ENCODE measurements around the gene COL13A1.

DNA sequence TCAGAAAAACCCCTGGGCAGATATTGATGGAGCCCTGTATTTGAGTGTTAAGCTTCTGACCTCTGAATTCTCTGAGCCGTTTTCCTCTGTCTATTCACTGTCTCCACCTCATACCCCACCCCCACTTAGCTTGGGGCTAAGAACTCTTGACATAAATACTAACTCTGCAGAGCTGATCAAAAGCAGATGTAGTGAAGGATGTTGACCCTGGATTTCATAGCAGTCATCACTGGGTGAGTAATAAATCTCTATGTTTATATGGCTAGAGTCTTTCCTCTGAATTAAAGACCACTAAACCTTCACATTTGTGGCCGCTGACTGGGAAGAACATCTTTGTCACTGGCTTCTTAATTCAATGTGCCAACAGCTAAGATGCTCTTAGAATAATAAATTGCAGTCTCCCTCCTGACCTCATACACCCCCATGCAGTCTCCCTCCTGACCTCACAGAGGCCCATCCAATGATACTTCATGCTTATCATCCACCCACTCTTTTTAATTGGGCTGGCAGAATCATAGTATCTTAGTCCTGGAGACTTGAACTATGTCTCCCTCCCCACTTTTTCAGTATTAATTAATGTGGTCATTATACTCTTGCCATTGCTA, 172.9 kb downstream of the COL13A1 start:
- TF ChIP-seq, protein P1, sequence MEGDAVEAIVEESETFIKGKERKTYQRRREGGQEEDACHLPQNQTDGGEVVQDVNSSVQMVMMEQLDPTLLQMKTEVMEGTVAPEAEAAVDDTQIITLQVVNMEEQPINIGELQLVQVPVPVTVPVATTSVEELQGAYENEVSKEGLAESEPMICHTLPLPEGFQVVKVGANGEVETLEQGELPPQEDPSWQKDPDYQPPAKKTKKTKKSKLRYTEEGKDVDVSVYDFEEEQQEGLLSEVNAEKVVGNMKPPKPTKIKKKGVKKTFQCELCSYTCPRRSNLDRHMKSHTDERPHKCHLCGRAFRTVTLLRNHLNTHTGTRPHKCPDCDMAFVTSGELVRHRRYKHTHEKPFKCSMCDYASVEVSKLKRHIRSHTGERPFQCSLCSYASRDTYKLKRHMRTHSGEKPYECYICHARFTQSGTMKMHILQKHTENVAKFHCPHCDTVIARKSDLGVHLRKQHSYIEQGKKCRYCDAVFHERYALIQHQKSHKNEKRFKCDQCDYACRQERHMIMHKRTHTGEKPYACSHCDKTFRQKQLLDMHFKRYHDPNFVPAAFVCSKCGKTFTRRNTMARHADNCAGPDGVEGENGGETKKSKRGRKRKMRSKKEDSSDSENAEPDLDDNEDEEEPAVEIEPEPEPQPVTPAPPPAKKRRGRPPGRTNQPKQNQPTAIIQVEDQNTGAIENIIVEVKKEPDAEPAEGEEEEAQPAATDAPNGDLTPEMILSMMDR (IDR thresholded peaks at IDR 0.05; ENCODE audit: low read depth, low read length): no peak
- TF ChIP-seq MYC (IDR thresholded peaks at IDR 0.05; ENCODE audit: low read depth, low read length) (no peak), POLR2A (IDR thresholded peaks at IDR 0.05; ENCODE audit: extremely low read depth, insufficient read length) (no peak)
- TF ChIP-seq, protein P2, sequence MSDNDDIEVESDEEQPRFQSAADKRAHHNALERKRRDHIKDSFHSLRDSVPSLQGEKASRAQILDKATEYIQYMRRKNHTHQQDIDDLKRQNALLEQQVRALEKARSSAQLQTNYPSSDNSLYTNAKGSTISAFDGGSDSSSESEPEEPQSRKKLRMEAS (IDR thresholded peaks at IDR 0.05; ENCODE audit: low read depth, low read length): no peak
